Activated naive CD4-positive, alpha-beta T cell treated with anti-CD3 and anti-CD28 coated beads for 36 hours (primary cell): Measurements from ENCODE around the gene SLC4A3. TPM values are rescaled to one million over a fixed set of nuclear protein-coding genes. Genes with fewer than 3 reads are reported as not detected.
"Not testable (repeated sequence)": the region's sequence is repeated elsewhere in the genome, so short reads cannot be mapped to it uniquely, and the experiment has no call there.

ENCODE experiments used
- CTCF ChIA-PET: fragments of 350-600 bp; sonication (Branson Sonifier 250); formaldehyde crosslinking; loops from one replicate; lab custom pipeline; 2021; ENCODE audit warnings: antibody characterized with exemption; lab: Charles Lee
- DNase-seq: peaks from one replicate; pipeline ENCODE4 v3.0.0-alpha.2; 2020
- H3K27ac Mint-ChIP-seq: one replicate; pipeline ENCODE4 v1.8.0; 2021; ENCODE audit warnings: mild to moderate bottlenecking, mixed read lengths
- H3K27me3 Mint-ChIP-seq: one replicate; pipeline ENCODE4 v1.8.0; 2021; ENCODE audit warnings: low read depth, mixed read lengths
- H3K36me3 Mint-ChIP-seq: one replicate; pipeline ENCODE4 v1.8.0; 2021; ENCODE audit warnings: low read depth, mixed read lengths
- H3K4me1 Mint-ChIP-seq: one replicate; pipeline ENCODE4 v1.8.0; 2021; ENCODE audit warnings: low read depth, mixed read lengths
- H3K4me3 Mint-ChIP-seq: one replicate; pipeline ENCODE4 v1.8.0; 2021; ENCODE audit warnings: mild to moderate bottlenecking, moderate library complexity, mixed read lengths
- H3K9me3 Mint-ChIP-seq: one replicate; pipeline ENCODE4 v1.8.0; 2021; ENCODE audit warnings: mixed read lengths
- intact Hi-C: fragments of 100-400 bp; cut with micrococcal nuclease; formaldehyde crosslinking; loops from one replicate; pipeline ENCODE4 v1.15.1; 2023
- total RNA-seq, 2 experiments: library from RNA; stranded (reverse); gene quantifications; one replicate each; pipeline ENCODE4 v1.2.3, GENCODE V29; 2021

SLC4A3 gene
- total RNA-seq, 2 experiments from 2014 or later, result not detected

- DNase-seq, result no peak
- Mint-ChIP-seq H3K4me3 (no peak overlapping the region), H3K27me3 (peaks cover 16% of the 10 kb centered on the region), H3K4me1 (peaks cover 5% of the 10 kb centered on the region), H3K36me3 (no peaks in the 10 kb centered on the region), H3K27ac (no peak overlapping the region), H3K9me3 (no peaks in the 10 kb centered on the region)
- CTCF ChIA-PET, result interaction anchor here (0.5 to 5.3 kb wide), 5 partner anchors 15 to 105 kb away, joined by 3 to 55 read pairs (median 4); no protein-coding TSS in a partner anchor
- intact Hi-C loops, result no loop called here
Observed at GRCh38 chr2:219645631-219646527, 18.4 kb downstream of the SLC4A3 start.

DNA sequence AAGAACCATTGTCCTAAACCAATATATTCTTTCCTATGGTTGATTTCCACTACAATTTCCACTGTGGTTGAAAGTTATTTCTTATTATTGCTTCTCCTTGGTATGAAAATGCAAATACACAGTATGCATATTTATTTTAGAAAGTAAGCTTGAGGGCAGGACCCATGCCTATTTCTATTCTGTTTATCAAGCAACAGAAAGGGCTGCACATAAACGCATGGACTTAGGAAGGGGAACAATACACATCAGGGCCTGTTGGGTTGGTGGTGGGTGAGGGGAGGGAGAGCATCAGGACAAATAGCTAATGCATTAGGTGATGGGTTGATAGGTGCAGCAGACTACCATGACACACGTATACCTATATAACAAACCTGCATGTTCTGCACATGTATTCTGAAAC is 20.7 kb downstream of the SLC4A3 start:
- Mint-ChIP-seq H3K4me1 (no peaks in the 10 kb centered on the region), H3K27me3 (peaks cover 21% of the 10 kb centered on the region), H3K27ac (no peak overlapping the region), H3K9me3 (no peaks in the 10 kb centered on the region), H3K4me3 (no peak overlapping the region), H3K36me3 (no peaks in the 10 kb centered on the region)
- DNase-seq, result no peak
- intact Hi-C loops, result no loop called here
- CTCF ChIA-PET, result no interaction called here

GRCh38 chr2:219648963-219649362 is 21.5 kb downstream of the SLC4A3 start:
- no peak for DNase-seq
- CTCF ChIA-PET, result no interaction called here

DNA sequence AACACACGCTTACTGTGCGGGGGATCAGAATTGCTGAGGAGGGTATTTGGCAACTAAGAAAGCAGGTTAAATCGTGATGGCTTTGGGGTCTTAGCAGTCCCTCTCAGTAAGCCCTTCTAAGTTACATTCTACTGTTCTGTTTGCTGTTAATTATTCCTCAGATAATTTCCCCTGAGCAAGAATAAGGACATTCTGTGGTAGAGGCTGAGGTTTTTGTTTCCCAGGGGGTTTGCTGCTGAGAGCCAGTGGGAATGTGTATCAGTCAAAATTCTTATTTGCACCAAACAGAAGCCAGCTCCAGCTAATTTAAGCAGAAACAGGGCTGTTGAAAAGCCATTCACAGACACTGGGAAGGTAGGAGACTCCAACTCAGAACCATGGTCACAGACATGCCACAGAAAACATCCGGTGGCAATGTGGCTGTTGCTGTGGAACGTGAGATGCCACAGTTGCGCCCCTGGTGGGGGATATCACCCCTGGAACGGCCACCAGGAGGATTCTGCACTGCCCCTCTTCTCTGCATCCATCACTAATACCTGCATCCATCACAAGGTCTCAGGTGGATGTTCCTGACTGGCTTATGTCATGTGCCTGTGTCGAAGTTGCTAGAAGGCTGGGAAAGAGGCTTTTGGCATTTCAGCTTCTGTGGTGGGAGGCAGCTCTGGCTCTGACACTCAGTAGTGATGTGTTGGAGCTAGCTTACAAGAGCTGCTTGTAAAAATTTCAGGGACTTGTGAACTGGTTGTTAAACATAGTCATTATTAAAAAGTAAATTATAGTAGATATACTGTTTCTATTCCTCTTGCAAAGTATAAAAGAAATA is 23.2 kb downstream of the SLC4A3 start:
- H3K27ac Mint-ChIP-seq, result no peak overlapping the region
- no peak for DNase-seq
- H3K4me3 Mint-ChIP-seq, result no peak overlapping the region
- no peaks in the 10 kb centered on the region for H3K4me1 Mint-ChIP-seq
- intact Hi-C loops, result no loop called here
- CTCF ChIA-PET, result interaction anchor here (0.5 to 1.1 kb wide), 3 partner anchors 109 to 497 kb away, joined by 3 to 4 read pairs (median 3); no protein-coding TSS in a partner anchor
- H3K27me3 Mint-ChIP-seq, result peaks cover 29% of the 10 kb centered on the region
- no peaks in the 10 kb centered on the region for H3K9me3 Mint-ChIP-seq
- H3K36me3 Mint-ChIP-seq, result no peaks in the 10 kb centered on the region

More at GRCh38 chr2:219648963-219649362, 21.5 kb downstream of the SLC4A3 start:
- Mint-ChIP-seq H3K27me3 (peaks cover 25% of the 10 kb centered on the region), H3K27ac (no peak overlapping the region), H3K36me3 (no peaks in the 10 kb centered on the region), H3K4me1 (no peaks in the 10 kb centered on the region), H3K4me3 (no peak overlapping the region), H3K9me3 (no peaks in the 10 kb centered on the region)
- intact Hi-C loops, result no loop called here

GRCh38 chr2:219651656-219652055 is 24.2 kb downstream of the SLC4A3 start:
- H3K36me3 Mint-ChIP-seq, result not testable (repeated sequence)

GRCh38 chr2:219656526-219656925 is 29.1 kb downstream of the SLC4A3 start:
- Mint-ChIP-seq H3K36me3 (no peaks in the 10 kb centered on the region), H3K9me3 (peaks cover 4% of the 10 kb centered on the region), H3K27ac (no peak overlapping the region), H3K27me3 (peaks cover 15% of the 10 kb centered on the region), H3K4me3 (no peak overlapping the region), H3K4me1 (no peaks in the 10 kb centered on the region)
- intact Hi-C loops, result no loop called here
- CTCF ChIA-PET, result no interaction called here
- no peak for DNase-seq

More at GRCh38 chr2:219651656-219652055, 24.2 kb downstream of the SLC4A3 start:
- H3K4me1 Mint-ChIP-seq, intact Hi-C loops, DNase-seq, H3K4me3 Mint-ChIP-seq, H3K9me3 Mint-ChIP-seq, H3K27ac Mint-ChIP-seq: not testable (repeated sequence)
- CTCF ChIA-PET, result interaction anchor here (1.1 kb wide), 1 partner anchor 110 kb away, joined by 3 read pairs; no protein-coding TSS in a partner anchor
- peaks cover 29% of the 10 kb centered on the region for H3K27me3 Mint-ChIP-seq

- CTCF ChIA-PET, result interaction anchor here (0.5 to 1.1 kb wide), 3 partner anchors 18 to 45 kb away, joined by 3 read pairs; no protein-coding TSS in a partner anchor
- peaks cover 12% of the 10 kb centered on the region for H3K27me3 Mint-ChIP-seq
Observed at GRCh38 chr2:219658196-219658846, 30.9 kb downstream of the SLC4A3 start.

DNA sequence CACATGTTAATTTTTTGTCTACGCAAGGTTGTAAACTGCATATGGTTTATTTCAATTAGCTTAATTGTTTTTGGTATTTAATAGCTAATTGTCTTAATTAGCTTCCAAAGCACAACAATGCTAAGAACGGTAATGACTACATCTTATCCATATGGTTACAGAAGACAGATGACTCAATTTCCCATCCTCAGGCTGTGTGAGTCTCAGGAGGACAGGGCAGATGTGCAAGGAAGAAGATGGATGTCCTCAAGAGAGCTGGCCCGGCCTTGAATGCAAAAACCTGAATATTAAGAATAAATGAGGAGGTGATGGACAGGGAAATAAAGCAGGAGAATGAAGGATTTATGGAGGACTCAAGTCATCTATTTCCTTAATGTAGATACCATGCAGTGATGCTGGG is 31.4 kb downstream of the SLC4A3 start:
- H3K9me3 Mint-ChIP-seq, result peaks cover 4% of the 10 kb centered on the region
- H3K4me1 Mint-ChIP-seq, result no peaks in the 10 kb centered on the region
- no peaks in the 10 kb centered on the region for H3K36me3 Mint-ChIP-seq
- intact Hi-C loops, result no loop called here
- DNase-seq, result no peak
- H3K27ac Mint-ChIP-seq, result no peak overlapping the region
- H3K4me3 Mint-ChIP-seq, result no peak overlapping the region
- peaks cover 13% of the 10 kb centered on the region for H3K27me3 Mint-ChIP-seq
- CTCF ChIA-PET, result interaction anchor here (0.8 to 1.1 kb wide), 2 partner anchors 18 to 30 kb away, joined by 3 to 5 read pairs; no protein-coding TSS in a partner anchor

More at GRCh38 chr2:219658196-219658846, 30.9 kb downstream of the SLC4A3 start:
- H3K4me3 Mint-ChIP-seq, result no peak overlapping the region
- no peak overlapping the region for H3K27ac Mint-ChIP-seq
- intact Hi-C loops, result no loop called here
- DNase-seq, result no peak
- no peaks in the 10 kb centered on the region for H3K4me1 Mint-ChIP-seq
- peaks cover 4% of the 10 kb centered on the region for H3K9me3 Mint-ChIP-seq
- no peaks in the 10 kb centered on the region for H3K36me3 Mint-ChIP-seq

- CTCF ChIA-PET, result no interaction called here
- intact Hi-C loops, result no loop called here
- Mint-ChIP-seq H3K36me3 (no peaks in the 10 kb centered on the region), H3K27ac (no peak overlapping the region), H3K9me3 (peaks cover 4% of the 10 kb centered on the region), H3K27me3 (peaks cover 12% of the 10 kb centered on the region), H3K4me3 (no peak overlapping the region), H3K4me1 (no peaks in the 10 kb centered on the region)
- no peak for DNase-seq
Observed at GRCh38 chr2:219661197-219661954, 33.9 kb downstream of the SLC4A3 start.

DNA sequence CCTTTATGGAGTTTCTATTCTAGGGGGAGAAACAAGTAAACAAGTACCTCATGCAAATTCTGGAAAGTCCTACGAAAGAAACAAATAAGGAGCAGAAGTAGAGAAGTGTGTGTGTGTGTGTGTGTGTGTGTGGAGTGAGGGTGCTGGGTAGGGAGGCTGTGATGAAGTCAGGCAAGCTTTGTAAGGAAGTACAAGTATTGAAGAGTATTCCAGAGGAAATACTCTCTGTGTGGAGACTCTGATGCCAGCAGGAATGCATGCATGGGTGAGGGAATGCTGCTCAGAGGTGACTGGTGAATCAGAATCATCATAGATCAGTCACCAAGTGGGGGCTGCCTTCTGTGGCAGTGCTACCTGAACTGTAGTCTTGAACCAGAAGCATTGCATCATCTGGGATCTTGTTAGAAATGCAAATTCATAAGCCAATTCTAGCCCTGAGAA is 34.5 kb downstream of the SLC4A3 start:
- DNase-seq, result no peak
- H3K9me3 Mint-ChIP-seq, result peaks cover 4% of the 10 kb centered on the region
- CTCF ChIA-PET, result interaction anchor here (1.1 kb wide), 1 partner anchor 102 kb away, joined by 5 read pairs; no protein-coding TSS in a partner anchor

DNA sequence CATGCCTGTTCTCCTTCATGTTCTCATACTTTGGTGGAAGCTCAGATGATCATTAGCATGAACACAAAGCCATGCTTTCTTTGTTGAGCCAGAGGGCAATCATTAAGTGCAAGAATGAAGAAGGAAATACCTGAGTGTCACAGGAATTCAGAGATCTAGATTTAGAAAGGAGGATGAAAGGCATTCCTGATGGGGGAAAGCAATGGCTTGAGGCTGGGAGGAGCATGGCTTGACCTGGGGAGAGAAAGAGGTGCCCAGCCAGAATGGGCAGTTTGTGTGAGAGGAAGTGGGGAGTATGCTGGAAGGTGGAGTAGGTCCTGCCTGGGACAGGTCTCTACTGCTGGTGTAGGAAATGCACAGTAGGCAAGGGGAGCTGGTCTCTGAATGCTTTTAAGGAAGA is 35.1 kb downstream of the SLC4A3 start:
- Mint-ChIP-seq H3K4me3 (no peak overlapping the region), H3K4me1 (no peaks in the 10 kb centered on the region), H3K9me3 (peaks cover 4% of the 10 kb centered on the region), H3K36me3 (no peaks in the 10 kb centered on the region), H3K27me3 (peaks cover 12% of the 10 kb centered on the region), H3K27ac (no peak overlapping the region)
- CTCF ChIA-PET, result interaction anchor here (1.1 kb wide), 1 partner anchor 102 kb away, joined by 5 read pairs; no protein-coding TSS in a partner anchor
- intact Hi-C loops, result no loop called here
- DNase-seq, result no peak

More for the DNA sequence above, 34.5 kb downstream of the SLC4A3 start:
- intact Hi-C loops, result no loop called here
- Mint-ChIP-seq H3K27ac (no peak overlapping the region), H3K27me3 (peaks cover 12% of the 10 kb centered on the region), H3K4me3 (no peak overlapping the region), H3K36me3 (no peaks in the 10 kb centered on the region), H3K4me1 (no peaks in the 10 kb centered on the region)
